ENCODE measurements around the gene BCL2L15.

GRCh38 chr1:113928187-113928930, 41.0 kb upstream of the BCL2L15 start:
- TF ChIP-seq POLR2A (IDR thresholded peaks at IDR 0.05) (no peak), POLR2AphosphoS5 (IDR thresholded peaks at IDR 0.05) (no peak)
- TF ChIP-seq, protein P1, sequence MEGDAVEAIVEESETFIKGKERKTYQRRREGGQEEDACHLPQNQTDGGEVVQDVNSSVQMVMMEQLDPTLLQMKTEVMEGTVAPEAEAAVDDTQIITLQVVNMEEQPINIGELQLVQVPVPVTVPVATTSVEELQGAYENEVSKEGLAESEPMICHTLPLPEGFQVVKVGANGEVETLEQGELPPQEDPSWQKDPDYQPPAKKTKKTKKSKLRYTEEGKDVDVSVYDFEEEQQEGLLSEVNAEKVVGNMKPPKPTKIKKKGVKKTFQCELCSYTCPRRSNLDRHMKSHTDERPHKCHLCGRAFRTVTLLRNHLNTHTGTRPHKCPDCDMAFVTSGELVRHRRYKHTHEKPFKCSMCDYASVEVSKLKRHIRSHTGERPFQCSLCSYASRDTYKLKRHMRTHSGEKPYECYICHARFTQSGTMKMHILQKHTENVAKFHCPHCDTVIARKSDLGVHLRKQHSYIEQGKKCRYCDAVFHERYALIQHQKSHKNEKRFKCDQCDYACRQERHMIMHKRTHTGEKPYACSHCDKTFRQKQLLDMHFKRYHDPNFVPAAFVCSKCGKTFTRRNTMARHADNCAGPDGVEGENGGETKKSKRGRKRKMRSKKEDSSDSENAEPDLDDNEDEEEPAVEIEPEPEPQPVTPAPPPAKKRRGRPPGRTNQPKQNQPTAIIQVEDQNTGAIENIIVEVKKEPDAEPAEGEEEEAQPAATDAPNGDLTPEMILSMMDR (IDR thresholded peaks at IDR 0.05 in 8 of 11, conservative IDR thresholded peaks at IDR 0.05 in 3 of 11): no peak
